Stimulated activated CD4-positive, alpha-beta T cell treated with anti-CD3 and anti-CD28 coated beads, Interleukin-12 subunit alpha, Interleukin-12 subunit beta, amount 100 ng/mL, for 4 hours (primary cell): ENCODE data around the gene SEL1L3.

Experiments
- DNase-seq: peaks from one replicate; pipeline ENCODE4 v3.0.0-alpha.2; 2020

The SEL1L3 gene

GRCh38 chr4:25845841-25846653 lies 16.7 kb downstream of the SEL1L3 start:
- no peak for DNase-seq

GRCh38 chr4:25844961-25845712 lies 17.7 kb downstream of the SEL1L3 start:
- no peak for DNase-seq

- no peak for DNase-seq
These were observed 19.3 kb downstream of the SEL1L3 start for GRCh38 chr4:25843340-25844097.

GRCh38 chr4:25842229-25842845 lies 20.5 kb downstream of the SEL1L3 start:
- DNase-seq = peak; percentile 18

GRCh38 chr4:25839687-25840086 lies 23.1 kb downstream of the SEL1L3 start:
- DNase-seq = no peak

GRCh38 chr4:25839233-25839632 lies 23.6 kb downstream of the SEL1L3 start:
- DNase-seq = no peak

- no peak for DNase-seq
These were observed 24.3 kb downstream of the SEL1L3 start for GRCh38 chr4:25838526-25838925.

GRCh38 chr4:25837107-25837506 lies 25.7 kb downstream of the SEL1L3 start:
- no peak for DNase-seq

GRCh38 chr4:25835384-25835783 lies 27.4 kb downstream of the SEL1L3 start:
- no peak for DNase-seq

- DNase-seq = no peak
These were observed 28.2 kb downstream of the SEL1L3 start for GRCh38 chr4:25834411-25835107.

- no peak for DNase-seq
These were observed 32.2 kb downstream of the SEL1L3 start for GRCh38 chr4:25830548-25830947.

GRCh38 chr4:25827897-25828296 lies 34.9 kb downstream of the SEL1L3 start:
- no peak for DNase-seq

- DNase-seq = no peak
These were observed 35.4 kb downstream of the SEL1L3 start for GRCh38 chr4:25827373-25827772.

GRCh38 chr4:25826074-25826752 lies 36.6 kb downstream of the SEL1L3 start:
- DNase-seq = no peak

- no peak for DNase-seq
These were observed 39.2 kb downstream of the SEL1L3 start for GRCh38 chr4:25823632-25824031.

- DNase-seq = no peak
These were observed 40.9 kb downstream of the SEL1L3 start for GRCh38 chr4:25821899-25822298.

GRCh38 chr4:25821267-25821666 lies 41.5 kb downstream of the SEL1L3 start:
- no peak for DNase-seq

- no peak for DNase-seq
These were observed 43.9 kb downstream of the SEL1L3 start for GRCh38 chr4:25818876-25819275.

- no peak for DNase-seq
These were observed 44.4 kb downstream of the SEL1L3 start for GRCh38 chr4:25818371-25818871.

- no peak for DNase-seq
These were observed 45.6 kb downstream of the SEL1L3 start for GRCh38 chr4:25817059-25817681.

- no peak for DNase-seq
These were observed 46.2 kb downstream of the SEL1L3 start for GRCh38 chr4:25816591-25817058.
